Keratinocyte (primary cell): ENCODE data around the gene SOSTDC1.

Source experiments
- EZH2 ChIP-seq: IDR thresholded peaks from one replicate; pipeline ENCODE4 v1.6.1; 2012; ENCODE audit warnings: inconsistent platforms, mild to moderate bottlenecking, low read length, moderate library complexity
- TF ChIP-seq, protein P1 (sequence below), 3 experiments: IDR thresholded peaks in 1 of 3; conservative IDR thresholded peaks in 1 of 3; optimal IDR thresholded peaks in 1 of 3; 2 replicates in 2 of 3; 3 replicates in 1 of 3; pipeline versions ENCODE3 to v1.5.1; 2011; ENCODE audit warnings: low read length in 3 of 3, mild to moderate bottlenecking in 3 of 3, moderate library complexity in 2 of 3, control low read depth in 1 of 3, inconsistent platforms in 1 of 3; ENCODE audit not compliant: insufficient read depth in 2 of 3; ENCODE audit errors: extremely low read depth in 1 of 3

DNA sequence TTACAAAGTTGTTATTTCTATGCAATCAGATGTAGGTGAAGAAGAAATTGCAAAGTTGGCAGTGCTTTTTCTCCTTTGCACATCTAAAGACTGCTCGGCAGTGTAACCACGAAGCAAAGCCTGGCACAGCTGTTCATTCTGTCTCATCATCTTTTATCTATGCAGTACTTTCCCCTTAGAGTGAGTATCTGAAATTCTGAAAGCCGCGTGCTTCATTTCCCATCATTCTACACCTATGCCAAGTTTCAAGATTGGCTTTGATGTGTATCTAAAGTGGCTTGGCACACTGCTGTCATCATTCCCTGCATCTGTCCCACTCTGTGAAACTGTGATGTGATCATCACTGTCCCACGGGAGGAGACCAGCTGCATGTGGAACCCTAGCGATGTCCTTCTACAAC is 15.2 kb downstream of the SOSTDC1 start:
- TF ChIP-seq EZH2 = no peak
- TF ChIP-seq, protein P1, sequence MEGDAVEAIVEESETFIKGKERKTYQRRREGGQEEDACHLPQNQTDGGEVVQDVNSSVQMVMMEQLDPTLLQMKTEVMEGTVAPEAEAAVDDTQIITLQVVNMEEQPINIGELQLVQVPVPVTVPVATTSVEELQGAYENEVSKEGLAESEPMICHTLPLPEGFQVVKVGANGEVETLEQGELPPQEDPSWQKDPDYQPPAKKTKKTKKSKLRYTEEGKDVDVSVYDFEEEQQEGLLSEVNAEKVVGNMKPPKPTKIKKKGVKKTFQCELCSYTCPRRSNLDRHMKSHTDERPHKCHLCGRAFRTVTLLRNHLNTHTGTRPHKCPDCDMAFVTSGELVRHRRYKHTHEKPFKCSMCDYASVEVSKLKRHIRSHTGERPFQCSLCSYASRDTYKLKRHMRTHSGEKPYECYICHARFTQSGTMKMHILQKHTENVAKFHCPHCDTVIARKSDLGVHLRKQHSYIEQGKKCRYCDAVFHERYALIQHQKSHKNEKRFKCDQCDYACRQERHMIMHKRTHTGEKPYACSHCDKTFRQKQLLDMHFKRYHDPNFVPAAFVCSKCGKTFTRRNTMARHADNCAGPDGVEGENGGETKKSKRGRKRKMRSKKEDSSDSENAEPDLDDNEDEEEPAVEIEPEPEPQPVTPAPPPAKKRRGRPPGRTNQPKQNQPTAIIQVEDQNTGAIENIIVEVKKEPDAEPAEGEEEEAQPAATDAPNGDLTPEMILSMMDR (optimal IDR thresholded peaks at IDR 0.05 in 1 of 3, IDR thresholded peaks at IDR 0.05 in 1 of 3, conservative IDR thresholded peaks at IDR 0.05 in 1 of 3; ENCODE audit: extremely low read depth in 1 of 3, insufficient read depth in 2 of 3, low read length in 3 of 3) = no peak
